Transverse colon (tissue), 4 donors: ENCODE data around the gene ZRANB2. TPM values are rescaled to one million over a fixed set of nuclear protein-coding genes. Genes with fewer than 3 reads are reported as not detected.

Source experiments
- DNase-seq: peaks from one replicate; pipeline ENCODE4 v3.0.0-alpha.2; 2019
- H3K27ac ChIP-seq, 4 donors: fragments of 200-600 bp; sonication (generic); 2 replicates each; pipeline ENCODE4 v1.5.1; 2016 to 2018; ENCODE audit warnings: inconsistent platforms in 4 of 4
- H3K27me3 ChIP-seq: fragments of 200-600 bp; sonication (generic); 2 replicates; pipeline ENCODE4 v1.5.1; 2017; ENCODE audit warnings: inconsistent platforms
- H3K36me3 ChIP-seq, 4 donors: fragments of 200-600 bp; sonication (generic); 2 replicates each; pipeline ENCODE4 v1.5.1; 2017 to 2019; ENCODE audit warnings: inconsistent platforms in 4 of 4
- H3K4me1 ChIP-seq, 4 donors: fragments of 200-600 bp; sonication (generic); 2 replicates each; pipeline ENCODE4 v1.5.1; 2017 to 2020; ENCODE audit warnings: inconsistent platforms in 4 of 4
- H3K4me3 ChIP-seq, 4 donors: fragments of 200-600 bp; sonication (generic); 1 replicate in 1 of 4; 2 replicates in 3 of 4; pipeline versions ENCODE4 v1.5.1 to v1.6.1; 2017 to 2019; ENCODE audit warnings: inconsistent platforms in 4 of 4
- H3K9me3 ChIP-seq, 2 donors: fragments of 200-600 bp; sonication (generic); 2 replicates each; pipeline ENCODE4 v1.5.1; 2017 to 2019; ENCODE audit warnings: inconsistent platforms in 2 of 2
- EP300 ChIP-seq: sonication (generic); formaldehyde crosslinking; IDR thresholded peaks from one replicate; pipeline ENCODE4 v1.6.1; 2017; ENCODE audit warnings: antibody characterized with exemption, low read depth
- POLR2A ChIP-seq: fragments of 450-650 bp; IDR thresholded peaks from one replicate; pipeline ENCODE4 v1.6.1; 2016; ENCODE audit warnings: antibody characterized with exemption, mild to moderate bottlenecking, moderate library complexity
- POLR2AphosphoS5 ChIP-seq, 3 donors: sonication (generic); formaldehyde crosslinking; IDR thresholded peaks; one replicate each; pipeline ENCODE4 v1.6.1; 2016; ENCODE audit warnings: antibody characterized with exemption in 3 of 3
- WGBS, 2 donors: methylation state at CpG; one replicate each; pipeline ENCODE4 v1.1.5; 2018; ENCODE audit warnings: low coverage in 1 of 2; 5-methylcytosine and 5-hydroxymethylcytosine counted together
- in situ Hi-C, 4 donors: fragments of 200-750 bp; cut with MboI; loops; one replicate each; pipeline versions ENCODE4 v1.15.0 to v1.15.1; 2017; ENCODE audit warnings: low sequenced_read_pairs in 3 of 4, low pct_ligation_motif_present in 1 of 4, low pct_unique_long_range_greater_than_20kb in 1 of 4
- intact Hi-C: fragments of 100-400 bp; cut with DNase I; formaldehyde crosslinking; loops from one replicate; pipeline ENCODE4 v1.15.1; 2023; ENCODE audit warnings: low total_unique reads
- total RNA-seq, 4 donors: library from RNA; depleted of rRNA; stranded (reverse); fragments of >200 nt; gene quantifications; one replicate each; pipeline ENCODE4 v1.1.0, GENCODE V29; 2016
- TF ChIP-seq, protein P1 (sequence below), 5 experiments: fragments of 200-600 bp in 3 of 5; fragments of 450-650 bp in 2 of 5; sonication (generic) in 3 of 5; IDR thresholded peaks; 1 replicate in 2 of 5; 2 replicates in 3 of 5; pipeline ENCODE4 v1.5.1; 2016 to 2017; ENCODE audit warnings: antibody characterized with exemption in 5 of 5, inconsistent platforms in 3 of 5, mild to moderate bottlenecking in 2 of 5, moderate library complexity in 1 of 5

The ZRANB2 gene, protein sequence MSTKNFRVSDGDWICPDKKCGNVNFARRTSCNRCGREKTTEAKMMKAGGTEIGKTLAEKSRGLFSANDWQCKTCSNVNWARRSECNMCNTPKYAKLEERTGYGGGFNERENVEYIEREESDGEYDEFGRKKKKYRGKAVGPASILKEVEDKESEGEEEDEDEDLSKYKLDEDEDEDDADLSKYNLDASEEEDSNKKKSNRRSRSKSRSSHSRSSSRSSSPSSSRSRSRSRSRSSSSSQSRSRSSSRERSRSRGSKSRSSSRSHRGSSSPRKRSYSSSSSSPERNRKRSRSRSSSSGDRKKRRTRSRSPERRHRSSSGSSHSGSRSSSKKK
- total RNA-seq: 100 to 1,000 TPM in 3 of 4 donors, 10 to 100 TPM in 1; 90.9 to 352 (median 187) TPM

DNA sequence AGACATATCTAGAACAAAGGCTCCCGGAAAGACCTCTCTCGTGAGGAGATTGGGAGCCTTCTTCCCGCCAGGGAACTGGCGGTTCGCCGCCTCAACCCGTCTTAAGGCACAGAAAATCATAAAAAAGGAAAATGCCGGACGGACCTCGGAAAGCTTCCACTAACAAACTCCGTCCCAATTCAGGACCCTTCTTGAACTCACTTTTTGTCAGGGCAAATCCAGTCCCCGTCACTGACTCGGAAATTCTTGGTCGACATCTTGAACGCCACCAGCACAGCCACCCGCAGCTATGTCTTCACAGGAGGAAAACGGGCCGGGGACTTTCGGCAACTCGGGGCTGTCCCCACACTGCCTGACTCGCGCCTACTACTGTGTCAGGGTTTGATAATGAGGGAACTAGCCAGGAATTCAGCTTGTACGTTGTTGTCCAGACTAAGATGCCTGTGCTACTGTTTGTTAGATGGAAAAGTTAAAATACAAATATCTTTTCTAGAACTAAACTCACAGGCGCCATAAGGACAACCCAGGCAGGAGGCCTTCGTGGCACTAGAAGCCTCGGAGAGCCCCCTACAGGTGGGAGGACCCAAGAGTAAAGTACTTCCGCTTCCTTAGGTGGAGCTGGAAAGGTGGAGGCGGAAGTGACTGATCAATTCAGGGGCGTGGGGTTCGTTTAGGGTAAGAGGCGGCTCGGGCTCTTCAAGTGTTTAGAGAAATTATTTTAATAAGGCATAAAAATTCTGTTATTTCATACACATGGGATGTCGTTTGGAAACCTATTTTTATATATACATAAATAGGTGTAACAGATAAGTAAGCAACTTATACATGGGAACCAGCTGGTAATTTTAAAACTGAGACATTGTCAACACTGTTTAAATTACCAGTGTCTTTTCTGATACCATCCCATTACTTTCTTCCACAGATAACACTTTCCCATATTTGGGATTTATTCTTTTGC is at the start of gene ZRANB2:
TSS of gene ZRANB2 (minus strand) at position 297 of the 958 bp plus-strand sequence. CDS start at position 257, 40 bp downstream.
- no peaks in the 10 kb centered on the region for H3K27me3 ChIP-seq
- DNase-seq: peak; percentile 93
- intact Hi-C loops (no loop called here), in situ Hi-C loops (no loop called here)
- TF ChIP-seq, protein P1, sequence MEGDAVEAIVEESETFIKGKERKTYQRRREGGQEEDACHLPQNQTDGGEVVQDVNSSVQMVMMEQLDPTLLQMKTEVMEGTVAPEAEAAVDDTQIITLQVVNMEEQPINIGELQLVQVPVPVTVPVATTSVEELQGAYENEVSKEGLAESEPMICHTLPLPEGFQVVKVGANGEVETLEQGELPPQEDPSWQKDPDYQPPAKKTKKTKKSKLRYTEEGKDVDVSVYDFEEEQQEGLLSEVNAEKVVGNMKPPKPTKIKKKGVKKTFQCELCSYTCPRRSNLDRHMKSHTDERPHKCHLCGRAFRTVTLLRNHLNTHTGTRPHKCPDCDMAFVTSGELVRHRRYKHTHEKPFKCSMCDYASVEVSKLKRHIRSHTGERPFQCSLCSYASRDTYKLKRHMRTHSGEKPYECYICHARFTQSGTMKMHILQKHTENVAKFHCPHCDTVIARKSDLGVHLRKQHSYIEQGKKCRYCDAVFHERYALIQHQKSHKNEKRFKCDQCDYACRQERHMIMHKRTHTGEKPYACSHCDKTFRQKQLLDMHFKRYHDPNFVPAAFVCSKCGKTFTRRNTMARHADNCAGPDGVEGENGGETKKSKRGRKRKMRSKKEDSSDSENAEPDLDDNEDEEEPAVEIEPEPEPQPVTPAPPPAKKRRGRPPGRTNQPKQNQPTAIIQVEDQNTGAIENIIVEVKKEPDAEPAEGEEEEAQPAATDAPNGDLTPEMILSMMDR (IDR thresholded peaks at IDR 0.05): peak; percentile 61 to 84 (median 66)
- TF ChIP-seq POLR2A: peak; percentile 84
- TF ChIP-seq EP300: no peak
- TF ChIP-seq POLR2AphosphoS5 (IDR thresholded peaks at IDR 0.05): peak; percentile 81 to 91 (median 81)
- peak within 1 kb of the TSS; percentile 87 to 94 (median 92) for H3K27ac ChIP-seq
- 0% methylated on average over 8 to 33 of the region's 33 CpGs for WGBS, 2 donors
- H3K9me3 ChIP-seq: no peaks in the 10 kb centered on the region
- H3K36me3 ChIP-seq: peaks cover 0 to 24% (median 8%) of the 10 kb centered on the region in 4 donors
- H3K4me1 ChIP-seq: peaks cover 7 to 28% (median 17%) of the 10 kb centered on the region in 4 donors
- peak within 1 kb of the TSS; percentile 77 to 97 (median 88) for H3K4me3 ChIP-seq

DNA sequence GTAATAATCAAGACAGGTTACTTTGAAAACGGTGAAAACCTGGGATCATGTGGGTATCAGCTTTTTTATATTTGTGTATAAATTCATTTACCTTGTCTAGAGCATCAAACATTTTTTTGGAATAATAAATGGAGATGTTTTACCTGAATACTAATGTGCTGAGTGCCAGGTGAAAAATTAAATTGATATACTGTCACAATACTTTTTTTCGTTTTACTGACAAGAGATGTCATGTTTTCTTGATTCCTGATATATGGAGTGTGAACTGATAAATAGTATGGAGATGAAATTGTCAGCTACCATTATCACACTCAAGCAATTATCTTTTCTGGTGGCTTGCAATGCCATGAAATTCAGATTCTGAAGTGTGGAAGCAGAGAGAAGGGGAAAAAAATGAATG is 47.2 kb upstream of the ZRANB2 start:
- H3K27ac ChIP-seq: no peak overlapping the region
- no peak for DNase-seq
- H3K36me3 ChIP-seq: no peaks in the 10 kb centered on the region
- H3K9me3 ChIP-seq: peaks cover 20 to 29% of the 10 kb centered on the region in 2 donors
- no peak overlapping the region for H3K4me3 ChIP-seq
- intact Hi-C loops (no loop called here), in situ Hi-C loops (no loop called here)
- H3K27me3 ChIP-seq: no peaks in the 10 kb centered on the region
- H3K4me1 ChIP-seq: no peaks in the 10 kb centered on the region
- WGBS, 2 donors: 74 to 81% methylated on average over 2 of the region's 2 CpGs
- TF ChIP-seq POLR2A (no peak), POLR2AphosphoS5 (IDR thresholded peaks at IDR 0.05) (no peak), EP300 (no peak)
- TF ChIP-seq, protein P1 (IDR thresholded peaks at IDR 0.05): no peak

DNA sequence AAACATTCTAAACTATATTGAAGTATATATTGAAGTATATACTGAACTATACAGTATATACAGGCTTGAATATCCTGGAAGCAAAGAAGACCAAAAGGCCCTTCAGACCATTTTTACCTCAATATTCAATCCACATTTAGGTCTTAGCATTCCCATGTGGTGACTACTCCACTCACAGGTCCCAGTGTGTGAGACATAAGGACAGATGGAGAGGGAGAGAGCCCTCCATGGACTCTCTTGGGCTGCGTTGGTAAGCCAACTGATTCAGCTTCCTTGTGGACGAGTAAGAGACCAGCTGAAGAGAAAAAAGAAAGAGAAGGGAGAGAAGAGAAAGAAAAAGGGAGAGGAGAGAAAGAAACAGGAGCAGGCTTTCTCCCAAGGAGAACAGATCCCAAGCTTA is 37.3 kb upstream of the ZRANB2 start:
- Histone ChIP-seq H3K36me3 (no peaks in the 10 kb centered on the region), H3K27me3 (no peaks in the 10 kb centered on the region), H3K4me1 (no peaks in the 10 kb centered on the region), H3K9me3 (no peaks in the 10 kb centered on the region), H3K4me3 (no peak overlapping the region), H3K27ac (no peak overlapping the region)
- in situ Hi-C loops: loop anchor here in 1 of 4 donors (25.0 kb wide), 1 partner anchor 394 kb away; no protein-coding TSS in a partner anchor
- intact Hi-C loops: no loop called here
- WGBS, 2 donors: 82 to 87% methylated on average over 2 of the region's 2 CpGs
- no peak for DNase-seq
- no peak for TF ChIP-seq EP300
- TF ChIP-seq POLR2A: no peak
- TF ChIP-seq POLR2AphosphoS5 (IDR thresholded peaks at IDR 0.05): no peak
- TF ChIP-seq, protein P1 (IDR thresholded peaks at IDR 0.05): no peak

DNA sequence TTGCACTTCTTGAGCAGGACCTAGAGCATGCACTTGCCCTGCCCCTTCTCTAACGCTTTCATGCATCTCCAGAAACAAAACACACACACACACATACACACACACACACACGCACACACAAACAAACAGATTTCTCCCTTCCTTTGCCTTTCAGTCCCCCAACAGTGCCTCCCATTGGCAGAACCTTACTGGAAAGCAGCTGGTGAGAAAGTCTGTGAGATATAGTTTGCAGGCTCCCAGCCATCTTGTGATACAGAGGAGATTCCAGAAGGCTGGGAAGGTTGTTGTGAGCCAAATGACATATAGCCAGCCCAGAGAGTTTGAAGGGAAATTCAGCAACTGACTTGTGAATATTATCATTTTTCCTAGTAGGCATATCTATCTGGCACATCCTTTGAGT is 35.9 kb upstream of the ZRANB2 start:
- TF ChIP-seq EP300 (no peak), POLR2A (no peak)
- TF ChIP-seq, protein P1 (IDR thresholded peaks at IDR 0.05): no peak
- intact Hi-C loops: no loop called here
- Histone ChIP-seq H3K27ac (no peak overlapping the region), H3K4me3 (no peak overlapping the region), H3K27me3 (no peaks in the 10 kb centered on the region), H3K36me3 (no peaks in the 10 kb centered on the region), H3K4me1 (no peaks in the 10 kb centered on the region), H3K9me3 (no peaks in the 10 kb centered on the region)
- in situ Hi-C loops: loop anchor here in 1 of 4 donors (25.0 kb wide), 1 partner anchor 396 kb away; no protein-coding TSS in a partner anchor
- DNase-seq: no peak
- WGBS, 2 donors: 74% methylated on average over 2 of the region's 2 CpGs; no CpG with 5 or more reads in 1 of the 2 donors
